Dedifferentiated amniotic fluid mesenchymal stem cell (primary cell): ENCODE results near the gene CTNND2.
"Not testable (repeated sequence)": the region's sequence is repeated elsewhere in the genome, so short reads cannot be mapped to it uniquely, and the experiment has no call there.

Source experiments
- DNase-seq: peaks from one replicate; pipeline ENCODE4 v3.0.0-alpha.2; 2016; ENCODE audit errors: extremely low spot score

The CTNND2 gene

GRCh38 chr5:11672385-11673085 lies 231.7 kb downstream of the CTNND2 start:
- DNase-seq: no peak

GRCh38 chr5:11658376-11658775 lies 245.9 kb downstream of the CTNND2 start:
- DNase-seq: no peak

- no peak for DNase-seq
These were observed 247.3 kb downstream of the CTNND2 start for GRCh38 chr5:11656916-11657315.

DNA sequence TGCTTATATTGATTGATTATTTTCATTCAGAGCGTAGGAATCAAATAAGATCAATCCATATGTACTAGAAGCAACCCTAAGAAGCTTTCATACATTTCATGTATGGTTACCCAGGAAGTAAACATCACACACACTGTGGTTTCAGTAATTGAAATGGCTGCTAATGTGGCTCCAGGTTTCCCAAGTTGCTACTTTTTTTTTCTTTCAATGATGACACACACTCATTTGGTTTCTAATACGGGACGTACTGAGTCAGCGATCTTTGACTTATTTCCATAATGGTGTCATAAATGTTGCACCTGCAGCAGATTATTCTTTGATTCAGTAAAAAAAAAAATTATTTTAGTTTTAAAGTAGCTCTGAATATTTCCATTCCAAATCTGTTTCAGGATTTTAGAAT lies 248.6 kb downstream of the CTNND2 start:
- DNase-seq: no peak

GRCh38 chr5:11650936-11651335 lies 253.3 kb downstream of the CTNND2 start:
- no peak for DNase-seq

- no peak for DNase-seq
These were observed 258.1 kb downstream of the CTNND2 start for GRCh38 chr5:11646141-11646540.

- DNase-seq: no peak
These were observed 261.8 kb downstream of the CTNND2 start for GRCh38 chr5:11642438-11642837.

GRCh38 chr5:11640158-11640873 lies 263.9 kb downstream of the CTNND2 start:
- no peak for DNase-seq

- DNase-seq: no peak
These were observed 281.5 kb downstream of the CTNND2 start for GRCh38 chr5:11622785-11623184.

DNA sequence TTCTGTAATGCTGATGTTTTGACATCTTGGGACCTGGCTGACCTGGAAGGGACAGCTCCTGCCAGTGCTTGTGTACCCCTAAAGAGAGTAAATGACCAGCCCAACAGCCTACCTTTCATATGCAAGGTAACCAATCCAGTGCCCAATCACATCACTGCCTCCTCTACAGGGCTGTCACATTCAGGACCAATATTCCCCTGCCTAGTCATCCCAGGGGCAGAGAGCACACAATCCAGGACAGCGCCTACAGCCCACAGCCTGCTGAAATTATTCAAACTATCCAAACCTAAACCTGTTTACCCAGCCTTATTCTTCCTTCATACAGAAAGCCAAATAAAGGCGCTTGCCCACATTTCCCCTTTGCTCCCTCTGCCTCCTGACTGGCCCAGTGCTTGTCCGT lies 284.1 kb downstream of the CTNND2 start:
- no peak for DNase-seq

- DNase-seq: no peak
These were observed 284.8 kb downstream of the CTNND2 start for GRCh38 chr5:11619339-11620024.

GRCh38 chr5:11617080-11617479 lies 287.2 kb downstream of the CTNND2 start:
- DNase-seq: no peak

GRCh38 chr5:11616624-11617023 lies 287.6 kb downstream of the CTNND2 start:
- not testable (repeated sequence) for DNase-seq

GRCh38 chr5:11611011-11611410 lies 293.2 kb downstream of the CTNND2 start:
- no peak for DNase-seq

- DNase-seq: no peak
These were observed 294.5 kb downstream of the CTNND2 start for GRCh38 chr5:11609570-11610303.

GRCh38 chr5:11608530-11608929 lies 295.7 kb downstream of the CTNND2 start:
- no peak for DNase-seq

DNA sequence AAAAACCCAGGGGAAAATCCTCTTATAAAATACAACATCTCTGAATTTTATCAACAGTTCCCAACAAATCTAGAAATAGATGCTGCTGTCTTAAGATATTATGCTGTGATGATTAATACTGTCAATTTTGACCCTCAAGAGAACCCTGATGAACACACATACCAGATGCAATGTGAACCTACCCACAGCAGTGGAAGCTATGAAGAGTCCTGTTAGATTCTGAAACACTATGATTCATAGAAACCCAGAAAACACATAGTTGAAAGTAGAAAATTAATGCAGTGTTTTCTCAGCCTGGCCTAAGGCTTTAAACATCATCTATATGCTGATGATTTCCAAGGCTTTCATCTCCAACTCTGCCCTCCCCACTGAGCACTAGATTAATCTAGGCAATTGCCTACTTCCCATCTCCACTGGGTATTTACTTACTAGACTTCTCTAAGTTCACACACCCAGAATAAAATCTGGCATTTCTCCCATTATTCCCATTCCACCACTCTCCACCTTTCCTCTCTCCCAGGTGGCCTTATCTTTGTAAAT lies 296.2 kb downstream of the CTNND2 start:
- DNase-seq: no peak

DNA sequence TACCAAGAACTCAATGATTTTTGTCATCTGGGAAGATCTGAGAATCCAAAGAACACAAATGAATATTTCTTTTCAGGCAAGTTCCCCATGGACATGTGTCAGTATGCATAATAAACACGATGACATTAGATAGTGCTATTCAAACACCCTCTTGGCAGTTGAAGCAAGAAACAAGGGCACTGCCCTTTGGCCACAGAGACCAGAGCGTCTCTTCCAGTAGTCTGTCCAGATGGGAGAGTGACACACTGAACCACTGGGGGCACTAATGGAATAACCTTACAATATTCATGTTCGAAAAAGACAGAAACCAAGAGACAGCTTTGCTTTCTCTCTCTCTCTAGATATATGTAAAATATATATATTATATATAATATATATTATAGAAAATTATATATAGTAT lies 301.9 kb downstream of the CTNND2 start:
- DNase-seq: no peak

- no peak for DNase-seq
These were observed 304.7 kb downstream of the CTNND2 start for GRCh38 chr5:11599499-11599898.

DNA sequence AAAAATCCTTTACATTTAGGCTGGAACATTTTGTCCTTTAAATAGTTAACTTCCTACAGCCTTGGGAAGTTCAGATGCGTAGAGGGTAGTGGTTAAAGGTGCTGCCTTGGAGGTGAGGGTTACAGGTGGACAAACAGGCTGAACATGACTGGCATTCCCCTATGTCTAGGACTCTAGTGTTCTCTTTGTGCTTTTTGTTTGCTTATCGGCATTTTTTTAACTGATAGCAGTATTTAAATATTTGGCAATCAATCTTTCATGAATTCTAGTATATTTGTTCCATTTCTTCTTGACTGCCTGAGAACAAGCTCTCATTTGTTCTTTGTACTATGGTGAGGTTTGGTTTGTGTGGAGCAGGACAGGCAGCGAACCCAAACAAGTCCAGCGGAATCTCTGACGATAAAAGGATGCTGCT lies 307.6 kb downstream of the CTNND2 start:
- DNase-seq: no peak

- no peak for DNase-seq
These were observed 308.1 kb downstream of the CTNND2 start for GRCh38 chr5:11596185-11596584.

DNA sequence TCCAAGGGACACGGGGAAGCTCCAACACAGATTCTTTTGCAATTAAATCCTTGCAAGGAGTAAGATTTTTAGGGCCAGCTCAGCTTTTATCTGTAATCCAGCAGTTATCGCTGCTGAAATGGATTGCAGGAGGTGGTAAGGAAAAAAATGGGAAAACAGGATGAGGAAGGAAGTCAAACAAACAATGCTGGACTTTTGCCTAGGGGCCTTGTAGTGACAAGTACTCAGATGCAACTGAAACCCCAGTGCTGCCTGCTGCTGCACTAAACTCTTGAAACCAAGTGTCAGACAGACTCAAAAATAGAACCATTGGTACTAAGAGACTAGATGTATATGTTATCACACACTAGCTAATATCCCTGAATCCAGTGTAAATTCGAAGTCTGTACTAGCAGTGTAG lies 309.2 kb downstream of the CTNND2 start:
- DNase-seq: no peak
